GM19023 (cell line): ENCODE results near the gene SLC25A51.

ENCODE experiments used
- ATAC-seq: cut with Tn5 transposase; IDR thresholded peaks from one replicate; pipeline ENCODE4 v1.9.1; 2021; ENCODE audit warnings: mild to moderate bottlenecking, moderate library complexity; ENCODE audit not compliant: unreplicated experiment

Gene SLC25A51

GRCh38 chr9:37856551-37856950 is 47.4 kb downstream of the SLC25A51 start:
- ATAC-seq, result no peak

- no peak for ATAC-seq
These were observed 51.7 kb downstream of the SLC25A51 start for GRCh38 chr9:37852222-37852621.

GRCh38 chr9:37840560-37841194 is 63.2 kb downstream of the SLC25A51 start:
- no peak for ATAC-seq

- ATAC-seq, result no peak
These were observed 64.1 kb downstream of the SLC25A51 start for GRCh38 chr9:37839496-37840461.
